ENCODE measurements around the gene SGMS1. TPM values are rescaled to one million over a fixed set of nuclear protein-coding genes. Genes with fewer than 3 reads are reported as not detected.

SGMS1 gene
- total and polyA plus RNA-seq, 2 experiments from 2014 or later, result 15.0 to 34.7 TPM

DNA sequence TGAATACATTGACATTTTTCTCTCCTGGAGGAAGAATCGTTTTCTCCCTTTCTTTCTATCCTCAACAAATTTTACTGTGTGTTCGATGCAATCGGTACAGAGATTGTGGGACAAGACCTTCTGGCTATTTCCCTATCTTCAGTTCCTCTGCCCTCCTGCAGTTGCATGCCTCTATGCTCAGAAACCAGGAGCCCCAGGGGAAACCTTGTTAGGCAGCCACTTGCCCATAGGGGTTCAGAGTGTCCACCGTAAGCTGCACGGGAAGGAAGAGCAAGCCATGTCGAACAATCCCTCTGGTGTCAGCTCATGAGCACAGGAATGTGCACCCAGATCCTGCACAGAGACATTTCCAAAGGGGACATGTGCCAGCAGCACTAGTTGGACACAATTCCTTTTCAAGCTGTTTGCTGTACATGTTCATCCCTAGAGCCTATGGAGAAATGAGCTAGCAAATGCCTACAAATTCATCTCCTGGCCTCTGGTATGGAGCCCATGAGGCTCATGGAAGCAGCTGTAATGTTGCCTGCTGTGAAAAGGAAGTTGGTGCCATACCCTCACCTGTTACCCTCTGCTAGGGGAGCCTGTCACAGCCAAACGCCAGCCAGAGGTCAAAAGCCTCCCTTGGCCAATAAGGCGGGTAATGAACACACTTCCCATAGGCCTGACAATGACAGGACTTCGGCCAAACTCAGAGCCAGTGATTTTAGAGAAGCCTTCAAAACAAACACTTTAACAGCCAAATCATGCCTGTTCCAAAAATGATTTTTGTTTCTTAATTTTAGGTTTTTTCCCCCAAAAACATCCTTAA, 336.6 kb downstream of the SGMS1 start:
- H3K4me3 Mint-ChIP-seq, result no peak overlapping the region
- Histone ChIP-seq H3K27me3 (ENCODE audit: insufficient read depth) (no peaks in the 10 kb centered on the region), H3K27ac (ENCODE audit: low read depth) (no peak overlapping the region), H2AFZ (0 out of 2 replicates have a peak overlapping the region, but pooled peaks have one; percentile 2), H3K79me2 (replicated peaks; ENCODE audit: insufficient read depth) (no peaks in the 10 kb centered on the region), H3K4me3 (no peak overlapping the region), H3K4me2 (no peak overlapping the region), H3F3A (replicated peaks; ENCODE audit: low read depth) (no peaks in the 10 kb centered on the region), H3K4me1 (ENCODE audit: insufficient read depth) (no peaks in the 10 kb centered on the region), H3K36me3 (ENCODE audit: insufficient read depth) (no peaks in the 10 kb centered on the region), H4K20me1 (replicated peaks; ENCODE audit: insufficient read depth) (no peaks in the 10 kb centered on the region), H3K9me2 (ENCODE audit: insufficient read depth) (no peaks in the 10 kb centered on the region)
- H3K9me3 Mint-ChIP-seq, result no peaks in the 10 kb centered on the region
- H3K27ac Mint-ChIP-seq, result no peak overlapping the region
- peak; percentile 28 for DNase-seq (ENCODE audit: low spot score)
- H3K27me3 Mint-ChIP-seq (ENCODE audit: insufficient read depth, low read depth, poor library complexity), result no peaks in the 10 kb centered on the region
- H3K36me3 Mint-ChIP-seq (ENCODE audit: low read depth), result no peaks in the 10 kb centered on the region
- peak; percentile 54 for ATAC-seq
- TF ChIP-seq CTCF (conservative IDR thresholded peaks at IDR 0.05; ENCODE audit: low read depth in 2 of 2), result no peak
- TF ChIP-seq POLR2AphosphoS5 (IDR thresholded peaks at IDR 0.05; ENCODE audit: low read depth), result no peak
- TF ChIP-seq, protein P1, sequence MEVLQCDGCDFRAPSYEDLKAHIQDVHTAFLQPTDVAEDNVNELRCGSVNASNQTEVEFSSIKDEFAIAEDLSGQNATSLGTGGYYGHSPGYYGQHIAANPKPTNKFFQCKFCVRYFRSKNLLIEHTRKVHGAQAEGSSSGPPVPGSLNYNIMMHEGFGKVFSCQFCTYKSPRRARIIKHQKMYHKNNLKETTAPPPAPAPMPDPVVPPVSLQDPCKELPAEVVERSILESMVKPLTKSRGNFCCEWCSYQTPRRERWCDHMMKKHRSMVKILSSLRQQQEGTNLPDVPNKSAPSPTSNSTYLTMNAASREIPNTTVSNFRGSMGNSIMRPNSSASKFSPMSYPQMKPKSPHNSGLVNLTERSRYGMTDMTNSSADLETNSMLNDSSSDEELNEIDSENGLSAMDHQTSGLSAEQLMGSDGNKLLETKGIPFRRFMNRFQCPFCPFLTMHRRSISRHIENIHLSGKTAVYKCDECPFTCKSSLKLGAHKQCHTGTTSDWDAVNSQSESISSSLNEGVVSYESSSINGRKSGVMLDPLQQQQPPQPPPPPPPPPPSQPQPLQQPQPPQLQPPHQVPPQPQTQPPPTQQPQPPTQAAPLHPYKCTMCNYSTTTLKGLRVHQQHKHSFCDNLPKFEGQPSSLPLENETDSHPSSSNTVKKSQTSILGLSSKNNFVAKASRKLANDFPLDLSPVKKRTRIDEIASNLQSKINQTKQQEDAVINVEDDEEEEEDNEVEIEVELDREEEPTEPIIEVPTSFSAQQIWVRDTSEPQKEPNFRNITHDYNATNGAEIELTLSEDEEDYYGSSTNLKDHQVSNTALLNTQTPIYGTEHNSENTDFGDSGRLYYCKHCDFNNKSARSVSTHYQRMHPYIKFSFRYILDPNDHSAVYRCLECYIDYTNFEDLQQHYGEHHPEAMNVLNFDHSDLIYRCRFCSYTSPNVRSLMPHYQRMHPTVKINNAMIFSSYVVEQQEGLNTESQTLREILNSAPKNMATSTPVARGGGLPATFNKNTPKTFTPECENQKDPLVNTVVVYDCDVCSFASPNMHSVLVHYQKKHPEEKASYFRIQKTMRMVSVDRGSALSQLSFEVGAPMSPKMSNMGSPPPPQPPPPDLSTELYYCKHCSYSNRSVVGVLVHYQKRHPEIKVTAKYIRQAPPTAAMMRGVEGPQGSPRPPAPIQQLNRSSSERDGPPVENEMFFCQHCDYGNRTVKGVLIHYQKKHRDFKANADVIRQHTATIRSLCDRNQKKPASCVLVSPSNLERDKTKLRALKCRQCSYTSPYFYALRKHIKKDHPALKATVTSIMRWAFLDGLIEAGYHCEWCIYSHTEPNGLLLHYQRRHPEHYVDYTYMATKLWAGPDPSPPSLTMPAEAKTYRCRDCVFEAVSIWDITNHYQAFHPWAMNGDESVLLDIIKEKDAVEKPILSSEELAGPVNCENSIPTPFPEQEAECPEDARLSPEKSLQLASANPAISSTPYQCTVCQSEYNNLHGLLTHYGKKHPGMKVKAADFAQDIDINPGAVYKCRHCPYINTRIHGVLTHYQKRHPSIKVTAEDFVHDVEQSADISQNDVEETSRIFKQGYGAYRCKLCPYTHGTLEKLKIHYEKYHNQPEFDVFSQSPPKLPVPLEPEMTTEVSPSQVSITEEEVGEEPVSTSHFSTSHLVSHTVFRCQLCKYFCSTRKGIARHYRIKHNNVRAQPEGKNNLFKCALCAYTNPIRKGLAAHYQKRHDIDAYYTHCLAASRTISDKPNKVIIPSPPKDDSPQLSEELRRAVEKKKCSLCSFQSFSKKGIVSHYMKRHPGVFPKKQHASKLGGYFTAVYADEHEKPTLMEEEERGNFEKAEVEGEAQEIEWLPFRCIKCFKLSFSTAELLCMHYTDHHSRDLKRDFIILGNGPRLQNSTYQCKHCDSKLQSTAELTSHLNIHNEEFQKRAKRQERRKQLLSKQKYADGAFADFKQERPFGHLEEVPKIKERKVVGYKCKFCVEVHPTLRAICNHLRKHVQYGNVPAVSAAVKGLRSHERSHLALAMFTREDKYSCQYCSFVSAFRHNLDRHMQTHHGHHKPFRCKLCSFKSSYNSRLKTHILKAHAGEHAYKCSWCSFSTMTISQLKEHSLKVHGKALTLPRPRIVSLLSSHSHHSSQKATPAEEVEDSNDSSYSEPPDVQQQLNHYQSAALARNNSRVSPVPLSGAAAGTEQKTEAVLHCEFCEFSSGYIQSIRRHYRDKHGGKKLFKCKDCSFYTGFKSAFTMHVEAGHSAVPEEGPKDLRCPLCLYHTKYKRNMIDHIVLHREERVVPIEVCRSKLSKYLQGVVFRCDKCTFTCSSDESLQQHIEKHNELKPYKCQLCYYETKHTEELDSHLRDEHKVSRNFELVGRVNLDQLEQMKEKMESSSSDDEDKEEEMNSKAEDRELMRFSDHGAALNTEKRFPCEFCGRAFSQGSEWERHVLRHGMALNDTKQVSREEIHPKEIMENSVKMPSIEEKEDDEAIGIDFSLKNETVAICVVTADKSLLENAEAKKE (CRISPR knock-in tag; IDR thresholded peaks at IDR 0.05), result no peak
- TF ChIP-seq EZH2 (IDR thresholded peaks at IDR 0.05; ENCODE audit: low read depth, unreplicated experiment), result no peak
- TF ChIP-seq, protein P2, sequence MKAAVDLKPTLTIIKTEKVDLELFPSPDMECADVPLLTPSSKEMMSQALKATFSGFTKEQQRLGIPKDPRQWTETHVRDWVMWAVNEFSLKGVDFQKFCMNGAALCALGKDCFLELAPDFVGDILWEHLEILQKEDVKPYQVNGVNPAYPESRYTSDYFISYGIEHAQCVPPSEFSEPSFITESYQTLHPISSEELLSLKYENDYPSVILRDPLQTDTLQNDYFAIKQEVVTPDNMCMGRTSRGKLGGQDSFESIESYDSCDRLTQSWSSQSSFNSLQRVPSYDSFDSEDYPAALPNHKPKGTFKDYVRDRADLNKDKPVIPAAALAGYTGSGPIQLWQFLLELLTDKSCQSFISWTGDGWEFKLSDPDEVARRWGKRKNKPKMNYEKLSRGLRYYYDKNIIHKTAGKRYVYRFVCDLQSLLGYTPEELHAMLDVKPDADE (IDR thresholded peaks at IDR 0.05), result no peak
- H3K4me1 Mint-ChIP-seq, result peaks cover 4% of the 10 kb centered on the region; the same call in 2 of the 3 replicates
